K562 (cell line): ENCODE data around the gene DHRS13. TPM values are rescaled to one million over a fixed set of nuclear protein-coding genes. Genes with fewer than 3 reads are reported as not detected.

Experiments used
- CTBP1 ChIP-seq: fragments of 450-650 bp; IDR thresholded peaks from 2 replicates; pipeline ENCODE4 v1.6.1; 2016; ENCODE audit warnings: borderline replicate concordance
- ETS2 ChIP-seq: IDR thresholded peaks from 2 replicates; pipeline ENCODE4 v1.6.1; 2016; ENCODE audit warnings: borderline replicate concordance, missing genetic modification characterization, mild to moderate bottlenecking, moderate library complexity, missing compliant biosample characterization; ENCODE audit not compliant: poor library complexity, severe bottlenecking
- GTF3C2 ChIP-seq: IDR thresholded peaks from 3 replicates; pipeline ENCODE4 v1.6.1; 2011; ENCODE audit warnings: borderline replicate concordance, mild to moderate bottlenecking, moderate library complexity; ENCODE audit not compliant: insufficient read length; ENCODE audit errors: extremely low read depth
- JUN ChIP-seq, 2 experiments: sonication (generic) in 1 of 2; formaldehyde crosslinking in 1 of 2; IDR thresholded peaks; 2 replicates each; pipeline versions ENCODE4 v1.6.1 to v1.8.0; 2012 to 2022; ENCODE audit warnings: borderline replicate concordance in 2 of 2, mild to moderate bottlenecking in 2 of 2, improper control_type of control experiment in 1 of 2, low read depth in 1 of 2, low read length in 1 of 2, missing genetic modification reagents in 1 of 2
- JUND ChIP-seq, 2 experiments: IDR thresholded peaks; 2 replicates in 1 of 2; 3 replicates in 1 of 2; pipeline ENCODE4 v1.6.1; 2011; ENCODE audit warnings: borderline replicate concordance in 2 of 2, low read depth in 2 of 2, low read length in 2 of 2, improper control_type of control experiment in 1 of 2, missing biosample characterization in 1 of 2, missing genetic modification characterization in 1 of 2, missing genetic modification reagents in 1 of 2
- NEUROD1 ChIP-seq: fragments of 150-350 bp; IDR thresholded peaks from 2 replicates; pipeline ENCODE4 v1.6.1; 2014; ENCODE audit warnings: borderline replicate concordance, low read length, low read depth; ENCODE audit not compliant: partially characterized antibody
- RBFOX2 ChIP-seq: fragments of 200-400 bp; formaldehyde crosslinking; IDR thresholded peaks from 2 replicates; pipeline ENCODE4 v1.6.1; 2017; ENCODE audit warnings: low read depth, mild to moderate bottlenecking, low read length, moderate library complexity
- RNF219 ChIP-seq: fragments of 250-450 bp; sonication (Bioruptor Pico); IDR thresholded peaks from 2 replicates; pipeline ENCODE4 v1.5.0; 2022; ENCODE audit warnings: mild to moderate bottlenecking
- SAFB ChIP-seq: fragments of 200-400 bp; formaldehyde crosslinking; IDR thresholded peaks from 2 replicates; pipeline ENCODE4 v1.6.1; 2017; ENCODE audit warnings: low read depth, low read length, borderline replicate concordance
- USF1 ChIP-seq: sonication (generic); formaldehyde crosslinking; IDR thresholded peaks from 2 replicates; pipeline ENCODE4 v1.9.0; 2022; ENCODE audit warnings: mild to moderate bottlenecking, missing genetic modification reagents
- ZBTB2 ChIP-seq: fragments of 450-650 bp; IDR thresholded peaks from 2 replicates; pipeline ENCODE4 v1.6.1; 2016; ENCODE audit warnings: antibody characterized with exemption
- ZBTB33 ChIP-seq: sonication (generic); formaldehyde crosslinking; IDR thresholded peaks from 2 replicates; pipeline ENCODE4 v1.8.1; 2023; ENCODE audit warnings: mild to moderate bottlenecking, missing genetic modification reagents
- ZBTB7A ChIP-seq: IDR thresholded peaks from 2 replicates; pipeline ENCODE4 v1.6.1; 2011; ENCODE audit warnings: low read depth, mild to moderate bottlenecking, low read length, moderate library complexity, borderline replicate concordance; ENCODE audit not compliant: control insufficient read depth
- polyA plus RNA-seq, 8 experiments: library from polyadenylated mRNA; depleted of rRNA in 4 of 8; stranded (reverse) in 5 of 8; unstranded in 3 of 8; fragments of >200 nt; fragmentation: Nextera tagmentation in 2 of 8; fragmentation: Illumina TruSeq in 1 of 8; extraction: Ambion mirVana in 2 of 8; extraction: Trizol in 1 of 8; gene quantifications; 2 replicates each; pipeline versions ENCODE4 v1.2.1 to v1.2.3, GENCODE V29; 2011 to 2014; ENCODE audit warnings: inconsistent platforms in 1 of 8, missing spikeins in 1 of 8
- total RNA-seq, 7 experiments: library from RNA; depleted of rRNA in 6 of 7; stranded (reverse); fragments of >200 nt in 6 of 7; fragmentation: Illumina TruSeq in 2 of 7; extraction: Trizol in 2 of 7; gene quantifications; 2 replicates each; pipeline versions ENCODE4 v1.2.1 to v1.2.3, GENCODE V29; 2011 to 2021; ENCODE audit warnings: low replicate concordance in 1 of 7

DHRS13 gene
- total and polyA plus RNA-seq, 9 of the 15 experiments (the other 6 are each of a cell fraction or from before 2014, with no cell fraction given), result 0.32 to 52.3 (median 34.3) TPM; not detected in 1

GRCh38 chr17:28900986-28901726, 1.7 kb downstream of the DHRS13 start (continued):
- no peak for TF ChIP-seq GTF3C2
- TF ChIP-seq RBFOX2, result peak; percentile 67
- TF ChIP-seq CTBP1, result no peak
- TF ChIP-seq JUND (IDR thresholded peaks at IDR 0.05; ENCODE audit: borderline replicate concordance, low read depth, low read length), result peak; percentile 41; the same call in 1 of the 2 replicates
- no peak for TF ChIP-seq JUND (tag; IDR thresholded peaks at IDR 0.05; ENCODE audit: borderline replicate concordance, low read depth, low read length)
- TF ChIP-seq USF1 (CRISPR knock-in tag), result peak; percentile 19; the same call in 1 of the 2 replicates
- no peak for TF ChIP-seq NEUROD1
- 0 out of 2 replicates have a peak, but pooled peaks have one; percentile 20 for TF ChIP-seq ZBTB33 (CRISPR knock-in tag)
- 0 out of 2 replicates have a peak, but pooled peaks have one; percentile 21 for TF ChIP-seq JUN (IDR thresholded peaks at IDR 0.05; ENCODE audit: borderline replicate concordance, low read depth, low read length)
- TF ChIP-seq JUN (CRISPR knock-in tag; IDR thresholded peaks at IDR 0.05; ENCODE audit: borderline replicate concordance), result no peak
- no peak for TF ChIP-seq SAFB
- TF ChIP-seq ETS2 (tag), result no peak
- TF ChIP-seq ZBTB2, result no peak
- TF ChIP-seq ZBTB7A, result 0 out of 2 replicates have a peak, but pooled peaks have one; percentile 15
- no peak for TF ChIP-seq RNF219 (CRISPR knock-in tag)
